ENCODE data around the gene WSB2. TPM values are rescaled to one million over a fixed set of nuclear protein-coding genes. Genes with fewer than 3 reads are reported as not detected.
A peak's percentile ranks its signal among the peaks of the same experiment; 100 is the strongest.
"Not testable (repeated sequence)": the region's sequence is repeated elsewhere in the genome, so short reads cannot be mapped to it uniquely, and the experiment has no call there.

The WSB2 gene
- polyA plus RNA-seq, 1 donor: 68.1 TPM

GRCh38 chr12:118098911-118099671 is 38.1 kb upstream of the WSB2 start:
- no peak overlapping the region for H3K27ac ChIP-seq (ENCODE audit: low read length)
- WGBS (ENCODE audit: insufficient coverage, low lambda C conversion rate): 40% methylated on average over 1 of the region's 12 CpGs
- H3K36me3 ChIP-seq (ENCODE audit: control insufficient read depth, insufficient read depth, low read length): peaks cover 4% of the 10 kb centered on the region
- peaks cover 18% of the 10 kb centered on the region for H3K4me1 ChIP-seq (ENCODE audit: control insufficient read depth, insufficient read depth, low read length)
- peaks cover 5% of the 10 kb centered on the region for H3K9me3 ChIP-seq (ENCODE audit: control insufficient read depth, low read depth, low read length)
- H3K27me3 ChIP-seq (ENCODE audit: control insufficient read depth, insufficient read depth, low read length): no peaks in the 10 kb centered on the region
- no peak overlapping the region for H3K4me3 ChIP-seq (ENCODE audit: low read length)
- peak in 1 of 2 donors; percentile 50 for DNase-seq

GRCh38 chr12:118098401-118098800 is 37.4 kb upstream of the WSB2 start:
- Histone ChIP-seq H3K4me1 (ENCODE audit: control insufficient read depth, insufficient read depth, low read length) (peaks cover 18% of the 10 kb centered on the region), H3K27me3 (ENCODE audit: control insufficient read depth, insufficient read depth, low read length) (no peaks in the 10 kb centered on the region), H3K9me3 (ENCODE audit: control insufficient read depth, low read depth, low read length) (peaks cover 5% of the 10 kb centered on the region), H3K4me3 (ENCODE audit: low read length) (no peak overlapping the region), H3K27ac (ENCODE audit: low read length) (no peak overlapping the region), H3K36me3 (ENCODE audit: control insufficient read depth, insufficient read depth, low read length) (peaks cover 4% of the 10 kb centered on the region)
- WGBS (ENCODE audit: insufficient coverage, low lambda C conversion rate): no CpG with 5 or more reads among the region's 3 CpGs
- peak in 1 of 2 donors; percentile 63 for DNase-seq

GRCh38 chr12:118094039-118094438 is 33.1 kb upstream of the WSB2 start:
- H3K27ac ChIP-seq (ENCODE audit: low read length): no peak overlapping the region
- no CpG with 5 or more reads among the region's 3 CpGs for WGBS (ENCODE audit: insufficient coverage, low lambda C conversion rate)
- H3K4me1 ChIP-seq (ENCODE audit: control insufficient read depth, insufficient read depth, low read length): peaks cover 17% of the 10 kb centered on the region
- DNase-seq: no peak
- H3K27me3 ChIP-seq (ENCODE audit: control insufficient read depth, insufficient read depth, low read length): no peaks in the 10 kb centered on the region
- H3K4me3 ChIP-seq (ENCODE audit: low read length): no peak overlapping the region
- H3K9me3 ChIP-seq (ENCODE audit: control insufficient read depth, low read depth, low read length): peaks cover 5% of the 10 kb centered on the region
- peaks cover 8% of the 10 kb centered on the region for H3K36me3 ChIP-seq (ENCODE audit: control insufficient read depth, insufficient read depth, low read length)

- WGBS (ENCODE audit: insufficient coverage, low lambda C conversion rate): 70% methylated on average over 3 of the region's 9 CpGs
- peaks cover 4% of the 10 kb centered on the region for H3K36me3 ChIP-seq (ENCODE audit: control insufficient read depth, insufficient read depth, low read length)
- DNase-seq: no peak
- no peak overlapping the region for H3K4me3 ChIP-seq (ENCODE audit: low read length)
- peaks cover 15% of the 10 kb centered on the region for H3K4me1 ChIP-seq (ENCODE audit: control insufficient read depth, insufficient read depth, low read length)
- H3K27me3 ChIP-seq (ENCODE audit: control insufficient read depth, insufficient read depth, low read length): no peaks in the 10 kb centered on the region
- H3K27ac ChIP-seq (ENCODE audit: low read length): no peak overlapping the region
- H3K9me3 ChIP-seq (ENCODE audit: control insufficient read depth, low read depth, low read length): no peaks in the 10 kb centered on the region
These were observed 28.8 kb upstream of the WSB2 start for GRCh38 chr12:118089782-118090181.

GRCh38 chr12:118082161-118082560 is 21.2 kb upstream of the WSB2 start:
- no peak overlapping the region for H3K4me3 ChIP-seq (ENCODE audit: low read length)
- no peak overlapping the region for H3K27ac ChIP-seq (ENCODE audit: low read length)
- H3K27me3 ChIP-seq (ENCODE audit: control insufficient read depth, insufficient read depth, low read length): no peaks in the 10 kb centered on the region
- no CpG with 5 or more reads among the region's 9 CpGs for WGBS (ENCODE audit: insufficient coverage, low lambda C conversion rate)
- no peak for DNase-seq
- no peaks in the 10 kb centered on the region for H3K9me3 ChIP-seq (ENCODE audit: control insufficient read depth, low read depth, low read length)
- peaks cover 24% of the 10 kb centered on the region for H3K36me3 ChIP-seq (ENCODE audit: control insufficient read depth, insufficient read depth, low read length)
- H3K4me1 ChIP-seq (ENCODE audit: control insufficient read depth, insufficient read depth, low read length): no peaks in the 10 kb centered on the region

GRCh38 chr12:118081521-118081920 is 20.5 kb upstream of the WSB2 start:
- WGBS (ENCODE audit: insufficient coverage, low lambda C conversion rate): no CpG with 5 or more reads among the region's 9 CpGs
- H3K9me3 ChIP-seq (ENCODE audit: control insufficient read depth, low read depth, low read length); H3K27ac ChIP-seq (ENCODE audit: low read length); H3K4me1 ChIP-seq (ENCODE audit: control insufficient read depth, insufficient read depth, low read length); H3K4me3 ChIP-seq (ENCODE audit: low read length); H3K27me3 ChIP-seq (ENCODE audit: control insufficient read depth, insufficient read depth, low read length); DNase-seq: not testable (repeated sequence)
- H3K36me3 ChIP-seq (ENCODE audit: control insufficient read depth, insufficient read depth, low read length): peaks cover 24% of the 10 kb centered on the region

GRCh38 chr12:118073768-118074167 is 12.8 kb upstream of the WSB2 start:
- H3K9me3 ChIP-seq (ENCODE audit: control insufficient read depth, low read depth, low read length): no peaks in the 10 kb centered on the region
- WGBS (ENCODE audit: insufficient coverage, low lambda C conversion rate): 100% methylated on average over 1 of the region's 4 CpGs

GRCh38 chr12:118070650-118071049 is 9.7 kb upstream of the WSB2 start:
- Histone ChIP-seq H3K27ac (ENCODE audit: low read length) (no peak overlapping the region), H3K4me3 (ENCODE audit: low read length) (no peak overlapping the region), H3K36me3 (ENCODE audit: control insufficient read depth, insufficient read depth, low read length) (peaks cover 9% of the 10 kb centered on the region), H3K4me1 (ENCODE audit: control insufficient read depth, insufficient read depth, low read length) (peaks cover 2% of the 10 kb centered on the region), H3K9me3 (ENCODE audit: control insufficient read depth, low read depth, low read length) (no peaks in the 10 kb centered on the region), H3K27me3 (ENCODE audit: control insufficient read depth, insufficient read depth, low read length) (no peaks in the 10 kb centered on the region)
- peak; percentile 23 to 48 for DNase-seq
- whole genome bisulfite sequencing (ENCODE audit: insufficient coverage, low lambda C conversion rate): no CpG with 5 or more reads among the region's 3 CpGs

More at GRCh38 chr12:118073768-118074167, 12.8 kb upstream of the WSB2 start:
- no peak for DNase-seq
- no peak overlapping the region for H3K27ac ChIP-seq (ENCODE audit: low read length)
- H3K36me3 ChIP-seq (ENCODE audit: control insufficient read depth, insufficient read depth, low read length): peaks cover 17% of the 10 kb centered on the region
- no peak overlapping the region for H3K4me3 ChIP-seq (ENCODE audit: low read length)
- no peaks in the 10 kb centered on the region for H3K4me1 ChIP-seq (ENCODE audit: control insufficient read depth, insufficient read depth, low read length)
- no peaks in the 10 kb centered on the region for H3K27me3 ChIP-seq (ENCODE audit: control insufficient read depth, insufficient read depth, low read length)

- Histone ChIP-seq H3K9me3 (ENCODE audit: control insufficient read depth, low read depth, low read length) (no peaks in the 10 kb centered on the region), H3K4me1 (ENCODE audit: control insufficient read depth, insufficient read depth, low read length) (peaks cover 18% of the 10 kb centered on the region), H3K36me3 (ENCODE audit: control insufficient read depth, insufficient read depth, low read length) (peaks cover 6% of the 10 kb centered on the region), H3K27me3 (ENCODE audit: control insufficient read depth, insufficient read depth, low read length) (no peaks in the 10 kb centered on the region), H3K4me3 (ENCODE audit: low read length) (no peak overlapping the region), H3K27ac (ENCODE audit: low read length) (no peak overlapping the region)
- DNase-seq: no peak
- 100% methylated on average over 1 of the region's 2 CpGs for WGBS (ENCODE audit: insufficient coverage, low lambda C conversion rate)
These were observed 7.5 kb upstream of the WSB2 start for GRCh38 chr12:118068445-118068844.

GRCh38 chr12:118065380-118065779 is 4.4 kb upstream of the WSB2 start:
- H3K27me3 ChIP-seq (ENCODE audit: control insufficient read depth, insufficient read depth, low read length): no peaks in the 10 kb centered on the region
- WGBS (ENCODE audit: insufficient coverage, low lambda C conversion rate): no CpG with 5 or more reads among the region's 1 CpG
- H3K9me3 ChIP-seq (ENCODE audit: control insufficient read depth, low read depth, low read length): no peaks in the 10 kb centered on the region
- H3K4me3 ChIP-seq (ENCODE audit: low read length): no peak overlapping the region
- H3K4me1 ChIP-seq (ENCODE audit: control insufficient read depth, insufficient read depth, low read length): peaks cover 22% of the 10 kb centered on the region
- H3K36me3 ChIP-seq (ENCODE audit: control insufficient read depth, insufficient read depth, low read length): peaks cover 2% of the 10 kb centered on the region
- DNase-seq: no peak
- H3K27ac ChIP-seq (ENCODE audit: low read length): no peak overlapping the region

- WGBS (ENCODE audit: insufficient coverage, low lambda C conversion rate): no CpG with 5 or more reads among the region's 2 CpGs
These were observed 3.6 kb upstream of the WSB2 start for GRCh38 chr12:118064608-118065007.

More at GRCh38 chr12:118064608-118065007, 3.6 kb upstream of the WSB2 start:
- H3K4me1 ChIP-seq (ENCODE audit: control insufficient read depth, insufficient read depth, low read length): peaks cover 22% of the 10 kb centered on the region
- DNase-seq: no peak
- peak overlapping the region; percentile 95 for H3K27ac ChIP-seq (ENCODE audit: low read length)
- no peaks in the 10 kb centered on the region for H3K27me3 ChIP-seq (ENCODE audit: control insufficient read depth, insufficient read depth, low read length)
- no peaks in the 10 kb centered on the region for H3K9me3 ChIP-seq (ENCODE audit: control insufficient read depth, low read depth, low read length)
- H3K36me3 ChIP-seq (ENCODE audit: control insufficient read depth, insufficient read depth, low read length): no peaks in the 10 kb centered on the region
- no peak overlapping the region for H3K4me3 ChIP-seq (ENCODE audit: low read length)
